ES-I3 (cell line): ENCODE data around the gene FBXO10.
A peak's percentile ranks its signal among the peaks of the same experiment; 100 is the strongest.
"Not testable (repeated sequence)": the region's sequence is repeated elsewhere in the genome, so short reads cannot be mapped to it uniquely, and the experiment has no call there.

Experiments
- H3K36me3 ChIP-seq: 2 replicates; pipeline ENCODE4 v1.6.1; 2013; ENCODE audit warnings: mild to moderate bottlenecking, low read length, control low read depth, moderate library complexity; ENCODE audit not compliant: insufficient read depth
- H3K4me1 ChIP-seq: 2 replicates; pipeline ENCODE4 v1.6.1; 2013; ENCODE audit warnings: mild to moderate bottlenecking, control low read depth, low read length; ENCODE audit not compliant: insufficient read depth
- H3K9ac ChIP-seq: 2 replicates; pipeline ENCODE4 v1.6.1; 2013; ENCODE audit warnings: low read depth, mild to moderate bottlenecking, low read length, moderate library complexity
- H3K9me3 ChIP-seq: 2 replicates; pipeline ENCODE4 v1.6.1; 2013; ENCODE audit warnings: mild to moderate bottlenecking, low read length, moderate library complexity; ENCODE audit not compliant: control insufficient read depth, insufficient read depth

FBXO10 gene

GRCh38 chr9:37485389-37486255 is 90.6 kb downstream of the FBXO10 start, which contains the start of gene POLR1E:
TSS of gene POLR1E (plus strand) at chr9:37485948. CDS start at chr9:37486048, 100 bp downstream.
- Histone ChIP-seq H3K36me3 (peaks cover 5% of the 10 kb centered on the region; the same call in 1 of the 2 replicates), H3K4me1 (peaks cover 9% of the 10 kb centered on the region; the same call in 1 of the 2 replicates), H3K9me3 (no peaks in the 10 kb centered on the region), H3K9ac (peak within 1 kb of the TSS; percentile 70)

- H3K36me3 ChIP-seq = no peaks in the 10 kb centered on the region
- peaks cover 5% of the 10 kb centered on the region; the same call in 1 of the 2 replicates for H3K4me1 ChIP-seq
These were observed 95.4 kb downstream of the FBXO10 start for GRCh38 chr9:37480759-37481158.

GRCh38 chr9:37477987-37478619 is 98.1 kb downstream of the FBXO10 start:
- not testable (repeated sequence) for H3K4me1 ChIP-seq, H3K9me3 ChIP-seq, H3K36me3 ChIP-seq, H3K9ac ChIP-seq

More at GRCh38 chr9:37480759-37481158, 95.4 kb downstream of the FBXO10 start:
- no peak overlapping the region for H3K9ac ChIP-seq
- no peaks in the 10 kb centered on the region for H3K9me3 ChIP-seq

- not testable (repeated sequence) for H3K4me1 ChIP-seq, H3K9ac ChIP-seq, H3K36me3 ChIP-seq, H3K9me3 ChIP-seq
These were observed 98.7 kb downstream of the FBXO10 start for GRCh38 chr9:37477443-37477842.

GRCh38 chr9:37476930-37477329 is 99.2 kb downstream of the FBXO10 start:
- no peak overlapping the region for H3K9ac ChIP-seq
- H3K36me3 ChIP-seq = no peaks in the 10 kb centered on the region
- H3K4me1 ChIP-seq = peaks cover 10% of the 10 kb centered on the region; the same call in 1 of the 2 replicates

GRCh38 chr9:37474438-37474837 is 101.7 kb downstream of the FBXO10 start:
- H3K4me1 ChIP-seq = 0 out of 2 replicates have a peak, but pooled peaks cover 15% of the 10 kb centered on the region
- H3K9me3 ChIP-seq = peaks cover 10% of the 10 kb centered on the region
- H3K36me3 ChIP-seq = no peaks in the 10 kb centered on the region
- H3K9ac ChIP-seq = no peak overlapping the region

More at GRCh38 chr9:37476930-37477329, 99.2 kb downstream of the FBXO10 start:
- H3K9me3 ChIP-seq = peaks cover 10% of the 10 kb centered on the region

- not testable (repeated sequence) for H3K9ac ChIP-seq, H3K36me3 ChIP-seq, H3K9me3 ChIP-seq
- H3K4me1 ChIP-seq = 0 out of 2 replicates have a peak, but pooled peaks cover 15% of the 10 kb centered on the region
These were observed 102.2 kb downstream of the FBXO10 start for GRCh38 chr9:37473982-37474381.

GRCh38 chr9:37471942-37472684 is 104.1 kb downstream of the FBXO10 start:
- Histone ChIP-seq H3K4me1 (0 out of 2 replicates have a peak, but pooled peaks cover 15% of the 10 kb centered on the region), H3K36me3 (no peaks in the 10 kb centered on the region), H3K9me3 (peaks cover 10% of the 10 kb centered on the region), H3K9ac (peak overlapping the region; percentile 52)

- Histone ChIP-seq H3K4me1 (0 out of 2 replicates have a peak, but pooled peaks cover 16% of the 10 kb centered on the region), H3K9ac (peak overlapping the region; percentile 72; the same call in 1 of the 2 replicates), H3K9me3 (no peaks in the 10 kb centered on the region), H3K36me3 (no peaks in the 10 kb centered on the region)
These were observed 107.6 kb downstream of the FBXO10 start for GRCh38 chr9:37468620-37469019.

GRCh38 chr9:37467530-37467929 is 108.7 kb downstream of the FBXO10 start:
- peaks cover 20% of the 10 kb centered on the region for H3K4me1 ChIP-seq
- H3K9me3 ChIP-seq, H3K36me3 ChIP-seq: not testable (repeated sequence)
- peak overlapping the region; percentile 72; the same call in 1 of the 2 replicates for H3K9ac ChIP-seq

- Histone ChIP-seq H3K9me3 (no peaks in the 10 kb centered on the region), H3K4me1 (peaks cover 12% of the 10 kb centered on the region), H3K9ac (peak overlapping the region; percentile 72), H3K36me3 (no peaks in the 10 kb centered on the region)
These were observed 110.0 kb downstream of the FBXO10 start for GRCh38 chr9:37466037-37466709.

GRCh38 chr9:37465249-37466036 is 110.7 kb downstream of the FBXO10 start, which contains the start of gene ZBTB5:
TSS of gene ZBTB5 (minus strand) at chr9:37465450. CDS start at chr9:37442551, 22,899 bp downstream.
- no peaks in the 10 kb centered on the region for H3K36me3 ChIP-seq
- peaks cover 9% of the 10 kb centered on the region for H3K4me1 ChIP-seq
- peak within 1 kb of the TSS; percentile 93 for H3K9ac ChIP-seq
- H3K9me3 ChIP-seq = no peaks in the 10 kb centered on the region
